Frontal cortex (tissue), 4 donors: Measurements from ENCODE around the gene AHRR. TPM values are rescaled to one million over a fixed set of nuclear protein-coding genes. Genes with fewer than 3 reads are reported as not detected.

Experiments used
- DNase-seq, 2 donors: peaks; one replicate each; pipeline ENCODE4 v3.0.0; 2012; ENCODE audit warnings: low spot score in 2 of 2
- FAIRE-seq: peaks from 2 replicates; lab custom pipeline; 2012; peaks lifted over from hg19 to GRCh38; lab: Jason Lieb, UNC
- total RNA-seq: library from RNA; depleted of rRNA; stranded (reverse); fragments of >200 nt; gene quantifications from one replicate; pipeline ENCODE4 v1.2.3, GENCODE V29; 2014
- donor health status: control.
- donor health status: control.
- donor health status: control.

The AHRR gene
- total RNA-seq, 1 donor from 2014 or later, result 1.2 TPM

- FAIRE-seq (no peak), DNase-seq (no peak)
Measured at GRCh38 chr5:419970-420369, 98.5 kb downstream of the AHRR start.

DNA sequence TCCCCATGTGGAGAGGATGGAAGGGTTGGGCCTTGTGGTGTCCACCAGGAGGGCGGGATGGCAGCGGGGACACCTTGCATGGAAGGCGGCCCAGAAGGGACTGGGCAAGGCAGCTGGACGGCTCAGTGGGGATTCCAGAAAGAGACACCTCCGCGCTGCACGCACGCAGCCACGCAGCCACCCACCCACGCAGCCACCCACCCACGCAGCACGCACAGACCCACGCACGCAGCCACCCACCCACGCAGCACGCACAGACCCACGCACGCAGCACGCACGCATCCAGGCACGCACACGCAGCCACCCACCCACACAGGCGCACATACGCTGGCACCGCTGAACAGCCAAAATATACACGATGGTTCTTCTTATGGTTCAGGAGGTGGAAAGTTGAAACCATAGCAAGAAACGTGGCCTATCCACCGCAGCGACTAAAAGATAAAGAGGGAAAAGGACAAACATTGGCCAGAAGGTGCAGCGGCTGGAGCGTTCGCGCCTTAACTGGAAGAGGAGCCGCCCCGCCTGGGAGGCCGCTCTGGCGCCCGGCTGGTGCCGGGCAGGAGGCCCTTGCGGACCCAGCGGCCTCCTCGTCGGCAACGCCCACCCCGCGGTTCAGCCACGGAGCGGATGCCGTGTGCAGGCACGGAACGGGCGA, 99.2 kb downstream of the AHRR start:
- FAIRE-seq (no peak), DNase-seq (no peak)

DNA sequence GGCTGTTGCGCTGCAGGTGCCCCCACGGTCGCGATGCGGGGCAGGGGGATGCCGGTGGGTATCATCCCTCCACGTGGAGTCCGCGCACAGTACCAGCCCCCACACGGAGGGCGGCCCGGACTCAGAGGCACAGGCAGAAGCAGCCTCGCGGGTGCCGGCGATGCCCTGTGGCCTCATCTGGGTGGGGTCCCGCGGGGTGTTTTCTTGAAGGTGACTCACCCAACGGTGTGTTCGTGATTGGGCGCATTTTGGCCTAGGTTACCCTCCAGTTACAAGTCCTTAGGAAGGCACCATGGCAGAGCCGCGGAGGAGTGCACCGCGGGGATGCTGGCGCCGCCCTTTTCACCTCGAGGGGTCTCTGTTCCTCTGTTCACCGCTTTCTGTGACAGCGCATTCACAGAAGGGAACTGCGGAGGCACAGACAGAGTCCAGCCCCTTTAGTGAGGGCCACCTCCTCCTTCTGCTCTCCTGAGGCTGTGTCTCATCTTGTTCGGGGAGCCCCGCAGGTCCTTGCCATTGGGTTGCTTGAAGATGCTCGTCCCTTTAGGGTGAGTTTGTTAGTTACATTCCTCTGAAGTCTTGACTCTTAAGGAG, 99.9 kb downstream of the AHRR start:
- FAIRE-seq, result no peak
- no peak for DNase-seq

- no peak for FAIRE-seq
- no peak for DNase-seq
Measured at GRCh38 chr5:421901-422300, 100.4 kb downstream of the AHRR start.

DNA sequence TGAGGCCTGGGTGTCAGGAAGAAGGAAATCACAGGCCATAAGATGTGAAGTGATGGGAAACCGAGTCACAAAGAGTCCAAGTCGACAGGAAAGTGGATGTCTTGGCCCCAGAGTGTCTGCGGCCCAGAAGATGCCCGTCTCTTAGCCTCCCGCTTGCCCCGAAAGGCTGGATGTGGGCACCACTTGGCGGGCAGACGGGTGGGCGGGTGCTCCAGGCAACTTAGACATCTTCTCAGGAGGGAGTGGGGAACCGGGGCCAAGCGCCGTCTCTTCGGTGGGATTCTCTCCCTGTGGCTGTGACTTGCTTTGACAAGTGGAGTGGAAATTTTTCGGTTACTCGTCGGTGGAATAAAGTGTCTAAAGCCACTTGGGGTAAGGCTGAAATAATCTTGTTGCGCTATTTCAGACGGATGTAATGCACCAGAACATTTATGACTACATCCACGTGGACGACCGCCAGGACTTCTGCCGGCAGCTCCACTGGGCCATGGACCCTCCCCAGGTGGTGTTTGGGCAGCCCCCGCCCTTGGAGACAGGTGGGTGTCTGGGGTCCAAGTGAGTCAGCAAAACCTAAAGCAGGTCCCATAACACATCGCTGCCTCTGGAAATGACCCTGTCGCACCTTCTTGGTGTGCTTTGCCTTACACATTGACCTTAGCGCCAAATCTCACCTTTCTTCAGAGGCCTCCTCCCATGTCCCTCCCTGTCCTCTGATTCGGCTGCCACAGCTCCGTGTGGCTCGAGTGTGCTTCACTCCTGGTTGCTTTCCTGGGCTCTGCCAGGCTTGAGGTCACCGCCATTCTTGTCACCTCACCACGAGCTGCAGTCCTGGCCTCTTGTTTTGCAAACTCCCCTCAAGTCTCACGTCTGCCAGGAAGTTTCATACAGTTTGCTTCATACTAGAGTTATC, 101.1 kb downstream of the AHRR start:
- FAIRE-seq (no peak), DNase-seq (no peak)

GRCh38 chr5:423233-423565, 101.7 kb downstream of the AHRR start:
- no peak for FAIRE-seq
- DNase-seq, result no peak

- FAIRE-seq (no peak), DNase-seq (no peak)
Measured at GRCh38 chr5:423626-424261, 102.2 kb downstream of the AHRR start.

GRCh38 chr5:424301-425110, 103.0 kb downstream of the AHRR start:
- FAIRE-seq (no peak), DNase-seq (no peak)

DNA sequence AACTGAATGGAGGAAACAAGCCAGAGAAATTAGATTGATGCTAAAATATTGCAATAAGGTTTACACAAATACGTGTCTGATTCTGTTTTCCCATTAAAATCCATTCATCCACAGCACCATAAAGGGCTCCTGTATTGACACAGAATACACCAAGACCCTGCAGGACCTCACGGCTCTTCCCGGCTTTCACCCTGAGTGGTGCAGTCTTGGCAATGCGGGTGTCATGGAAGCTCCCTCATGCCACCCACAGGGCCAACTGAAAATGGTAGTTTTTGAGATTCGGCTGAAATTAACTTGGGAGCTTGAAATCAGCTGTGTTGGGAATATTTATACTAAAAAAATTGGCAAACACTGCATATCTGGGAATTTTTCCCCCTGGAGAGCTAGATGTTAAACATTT, 104.2 kb downstream of the AHRR start:
- DNase-seq (peak in 1 of 2 donors; percentile 60), FAIRE-seq (no peak)

- FAIRE-seq (no peak), DNase-seq (no peak)
Measured at GRCh38 chr5:426392-426976, 105.0 kb downstream of the AHRR start.

DNA sequence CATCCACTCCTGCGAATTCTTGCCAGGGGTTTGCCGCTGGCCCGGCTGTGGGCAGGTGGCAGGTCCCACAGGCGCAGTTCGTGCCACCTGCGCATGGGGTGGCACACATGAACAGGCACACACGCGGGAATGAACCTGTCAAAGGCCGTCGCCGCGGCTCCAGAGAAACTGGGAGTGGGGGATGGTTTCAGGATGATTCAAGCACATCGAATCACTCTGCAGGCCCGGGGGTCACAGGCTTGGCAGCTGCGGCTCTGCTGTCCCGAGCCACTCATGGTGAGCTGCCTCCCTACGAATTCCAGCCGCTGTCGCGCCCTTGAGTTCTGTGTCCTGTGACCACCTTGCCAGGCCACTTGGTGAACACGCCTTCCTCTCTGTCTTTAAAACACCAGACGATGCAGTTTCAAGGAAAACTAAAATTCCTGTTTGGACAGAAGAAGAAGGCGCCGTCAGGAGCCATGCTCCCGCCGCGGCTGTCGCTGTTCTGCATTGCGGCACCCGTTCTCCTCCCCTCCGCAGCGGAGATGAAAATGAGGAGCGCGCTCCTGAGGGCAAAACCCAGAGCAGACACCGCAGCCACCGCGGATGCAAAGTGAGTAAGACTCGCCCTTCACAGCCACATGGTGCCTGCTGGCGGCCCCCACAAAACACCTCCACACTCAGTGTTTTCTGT, 106.0 kb downstream of the AHRR start:
- DNase-seq (no peak), FAIRE-seq (no peak)

- DNase-seq, result no peak
- FAIRE-seq, result no peak
Measured at GRCh38 chr5:428219-428618, 106.7 kb downstream of the AHRR start.

DNA sequence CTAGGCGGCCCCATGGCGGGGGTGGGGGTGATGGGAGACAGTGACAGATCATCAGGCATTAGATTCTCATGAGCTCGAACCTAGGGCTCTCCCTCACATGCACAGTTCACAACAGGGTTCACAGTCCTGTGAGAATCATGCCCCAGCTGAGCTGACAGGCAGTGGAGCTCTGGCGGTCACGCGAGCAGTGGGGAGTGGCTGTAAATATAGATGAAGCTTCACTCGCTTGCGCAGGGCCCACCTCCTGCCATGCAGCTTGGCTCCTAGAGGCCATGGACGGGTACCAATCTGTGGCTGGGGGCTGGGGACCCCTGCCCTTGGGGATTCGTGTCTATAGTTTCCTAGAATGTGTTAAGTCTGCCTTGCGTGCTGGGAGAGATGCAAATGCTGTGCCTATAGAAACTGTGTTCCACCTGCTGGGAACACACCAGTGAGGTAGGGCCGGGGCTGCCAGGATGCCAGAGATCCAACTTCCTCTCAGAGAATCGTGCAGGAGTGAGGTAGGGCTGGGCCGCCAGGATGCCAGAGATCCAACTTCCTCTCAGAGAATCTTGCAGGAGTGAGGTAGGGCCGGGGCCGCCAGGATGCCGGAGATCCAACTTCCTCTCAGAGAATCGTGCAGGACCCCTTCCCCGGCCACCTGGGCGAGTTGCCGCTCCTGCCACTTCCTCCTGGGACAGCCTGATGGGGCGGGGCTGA, 107.4 kb downstream of the AHRR start:
- FAIRE-seq (no peak), DNase-seq (no peak)

GRCh38 chr5:429453-430188, 108.1 kb downstream of the AHRR start:
- FAIRE-seq (no peak), DNase-seq (no peak)

DNA sequence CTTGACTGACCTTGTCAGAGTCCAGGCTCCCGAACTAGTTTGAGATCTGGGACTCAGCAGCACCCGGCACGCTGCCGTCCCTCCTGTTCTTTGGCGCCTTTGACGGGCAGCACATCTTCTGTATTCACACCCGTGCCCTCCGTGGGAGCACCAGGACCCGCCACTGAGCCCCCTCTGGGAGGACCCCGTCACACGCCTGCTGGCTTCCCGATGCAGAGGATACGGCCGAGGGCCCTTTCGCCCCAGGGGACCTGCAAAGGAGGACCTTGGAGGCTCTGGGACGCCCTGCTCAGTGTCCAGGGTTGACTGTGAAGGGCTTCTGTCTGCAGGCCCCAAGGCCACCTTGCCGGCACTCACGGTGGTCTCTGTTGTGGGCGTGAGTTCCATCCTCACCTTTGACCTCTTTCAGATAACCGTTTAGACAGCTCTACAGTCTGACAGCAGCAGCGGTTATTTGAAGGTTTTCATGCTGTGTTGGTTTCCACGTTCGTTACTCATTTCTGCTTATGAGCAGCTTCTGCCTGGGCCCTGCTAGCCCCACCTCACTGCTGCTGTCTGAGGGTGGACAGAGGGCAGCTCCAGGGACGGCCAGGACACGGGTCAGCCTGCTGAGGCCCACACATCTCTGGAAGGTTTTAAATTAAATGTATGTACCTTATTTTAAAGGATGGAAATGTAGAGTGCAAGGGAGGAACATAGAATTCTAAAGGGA, 108.9 kb downstream of the AHRR start:
- FAIRE-seq, result no peak
- no peak for DNase-seq

- DNase-seq (no peak), FAIRE-seq (no peak)
Measured at GRCh38 chr5:431001-431710, 109.6 kb downstream of the AHRR start.

DNA sequence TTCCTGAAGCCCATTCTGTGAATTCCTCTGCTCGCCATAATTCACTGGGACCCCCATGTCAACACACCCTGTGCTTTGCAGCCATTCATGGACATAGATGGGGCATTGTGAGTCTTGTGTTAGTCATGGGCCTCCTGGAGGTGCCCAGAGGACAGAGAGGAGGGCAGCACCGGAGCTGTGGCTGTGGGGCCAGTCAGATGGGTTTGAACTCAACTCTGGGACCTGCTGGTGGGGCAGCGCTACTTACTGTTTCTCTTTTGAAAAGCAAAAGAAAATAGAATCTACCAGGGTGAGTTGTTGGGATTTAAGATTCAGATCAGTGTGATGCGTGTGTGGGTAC, 110.2 kb downstream of the AHRR start:
- DNase-seq (no peak), FAIRE-seq (no peak)
